KMS-11 (cell line): ENCODE data around the gene AGTR1.

Experiments used
- H2AFZ ChIP-seq: fragments of 200-600 bp; sonication (generic); 2 replicates; pipeline ENCODE4 v1.6.1; 2016; ENCODE audit warnings: antibody characterized with exemption, mixed run types, low read depth
- H3K27ac ChIP-seq: fragments of 200-600 bp; sonication (generic); 2 replicates; pipeline ENCODE4 v1.6.1; 2016; ENCODE audit warnings: mild to moderate bottlenecking, mixed run types
- H3K27me3 ChIP-seq: fragments of 200-600 bp; sonication (generic); 2 replicates; pipeline ENCODE4 v1.6.1; 2017; ENCODE audit warnings: mild to moderate bottlenecking, low read depth, mixed run types, moderate library complexity; ENCODE audit not compliant: insufficient read depth
- H3K36me3 ChIP-seq: fragments of 200-600 bp; sonication (generic); 2 replicates; pipeline ENCODE4 v1.6.1; 2017; ENCODE audit warnings: mild to moderate bottlenecking, mixed run types; ENCODE audit not compliant: insufficient read depth
- H3K4me1 ChIP-seq: fragments of 200-600 bp; sonication (generic); 2 replicates; pipeline ENCODE4 v1.6.1; 2016; ENCODE audit warnings: mild to moderate bottlenecking, low read depth, mixed run types; ENCODE audit not compliant: poor library complexity, severe bottlenecking
- H3K4me2 ChIP-seq: fragments of 200-600 bp; sonication (generic); 2 replicates; pipeline ENCODE4 v1.7.0; 2016; ENCODE audit warnings: mild to moderate bottlenecking, mixed run types
- H3K4me3 ChIP-seq: fragments of 200-600 bp; sonication (generic); IDR thresholded peaks from 2 replicates; pipeline ENCODE4 v1.6.1; 2017; ENCODE audit warnings: low read depth, low read length, mixed read lengths; ENCODE audit not compliant: insufficient read depth
- H3K79me2 ChIP-seq: fragments of 200-600 bp; sonication (generic); 2 replicates; pipeline ENCODE4 v1.6.1; 2016; ENCODE audit warnings: low read depth, mixed run types; ENCODE audit not compliant: insufficient read depth
- H3K9ac ChIP-seq: fragments of 200-600 bp; sonication (generic); 2 replicates; pipeline ENCODE4 v1.6.1; 2016; ENCODE audit warnings: mild to moderate bottlenecking, mixed run types
- H4K20me1 ChIP-seq: fragments of 200-600 bp; sonication (generic); 2 replicates; pipeline ENCODE4 v1.6.1; 2016; ENCODE audit warnings: mild to moderate bottlenecking, mixed run types; ENCODE audit not compliant: insufficient read depth
- CTCF ChIP-seq: fragments of 200-600 bp; sonication (generic); conservative IDR thresholded peaks from 2 replicates; pipeline ENCODE4 v1.6.1; 2017; ENCODE audit warnings: low read depth, mild to moderate bottlenecking, antibody characterized with exemption, low read length, moderate library complexity, mixed read lengths

AGTR1 gene

GRCh38 chr3:148708409-148708808, 10.7 kb downstream of the AGTR1 start:
- H3K27ac ChIP-seq: no peak overlapping the region

GRCh38 chr3:148709560-148710253, 12.0 kb downstream of the AGTR1 start:
- no peaks in the 10 kb centered on the region for H4K20me1 ChIP-seq
- H3K9ac ChIP-seq: no peak overlapping the region
- no peak overlapping the region for H3K27ac ChIP-seq
- H2AFZ ChIP-seq: no peak overlapping the region
- no peak overlapping the region for H3K4me2 ChIP-seq
- H3K4me3 ChIP-seq: no peak overlapping the region
- no peaks in the 10 kb centered on the region for H3K36me3 ChIP-seq
- H3K4me1 ChIP-seq: no peaks in the 10 kb centered on the region
- H3K79me2 ChIP-seq: no peaks in the 10 kb centered on the region
- H3K27me3 ChIP-seq: no peaks in the 10 kb centered on the region
- TF ChIP-seq CTCF: no peak

More at GRCh38 chr3:148708409-148708808, 10.7 kb downstream of the AGTR1 start:
- H3K27me3 ChIP-seq: no peaks in the 10 kb centered on the region
- H3K9ac ChIP-seq: no peak overlapping the region
- H3K36me3 ChIP-seq: no peaks in the 10 kb centered on the region
- H3K79me2 ChIP-seq: no peaks in the 10 kb centered on the region
- no peak overlapping the region for H3K4me3 ChIP-seq
- no peak overlapping the region for H2AFZ ChIP-seq
- no peaks in the 10 kb centered on the region for H4K20me1 ChIP-seq
- no peak overlapping the region for H3K4me2 ChIP-seq
- no peak for TF ChIP-seq CTCF
- H3K4me1 ChIP-seq: no peaks in the 10 kb centered on the region

DNA sequence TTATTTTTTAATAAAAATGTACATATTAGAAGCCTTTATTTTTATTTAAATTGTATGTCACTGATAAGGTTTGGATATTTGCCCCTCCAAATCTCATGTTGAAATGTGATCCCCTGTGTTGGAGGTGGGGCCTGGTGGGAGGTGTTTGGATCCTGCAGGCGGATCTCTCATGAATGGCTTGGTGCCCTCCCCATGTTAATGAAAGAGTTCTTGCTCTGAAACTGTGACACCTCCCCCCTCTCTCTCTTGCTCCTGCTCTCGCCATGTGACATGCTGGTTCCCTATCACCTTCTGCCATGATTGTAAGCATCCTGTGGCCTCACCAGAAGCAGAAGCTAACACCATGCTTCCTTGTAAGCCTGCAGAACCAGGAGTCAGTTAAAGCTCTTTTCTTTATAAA, 13.0 kb downstream of the AGTR1 start:
- H3K36me3 ChIP-seq: no peaks in the 10 kb centered on the region
- TF ChIP-seq CTCF: no peak
- no peaks in the 10 kb centered on the region for H3K79me2 ChIP-seq
- H3K9ac ChIP-seq: no peak overlapping the region
- H3K4me3 ChIP-seq: no peak overlapping the region
- no peaks in the 10 kb centered on the region for H3K4me1 ChIP-seq
- H2AFZ ChIP-seq: no peak overlapping the region
- no peak overlapping the region for H3K4me2 ChIP-seq
- no peaks in the 10 kb centered on the region for H3K27me3 ChIP-seq
- no peak overlapping the region for H3K27ac ChIP-seq
- H4K20me1 ChIP-seq: no peaks in the 10 kb centered on the region

- no peak overlapping the region for H3K4me2 ChIP-seq
These were observed 14.4 kb downstream of the AGTR1 start for GRCh38 chr3:148711981-148712666.

More at GRCh38 chr3:148711981-148712666, 14.4 kb downstream of the AGTR1 start:
- Histone ChIP-seq H3K4me3 (no peak overlapping the region), H3K36me3 (no peaks in the 10 kb centered on the region), H3K79me2 (no peaks in the 10 kb centered on the region), H3K27ac (no peak overlapping the region), H4K20me1 (no peaks in the 10 kb centered on the region), H2AFZ (no peak overlapping the region), H3K4me1 (no peaks in the 10 kb centered on the region), H3K9ac (no peak overlapping the region), H3K27me3 (no peaks in the 10 kb centered on the region)
- TF ChIP-seq CTCF: no peak
